ENCODE results near the gene GNPTG. TPM values are rescaled to one million over a fixed set of nuclear protein-coding genes. Genes with fewer than 3 reads are reported as not detected.

Gene GNPTG
- total and polyA plus RNA-seq, 2 of the 8 experiments (the other 6 are each of a cell fraction or from before 2014, with no cell fraction given) = 26.2 to 51.2 TPM

DNA sequence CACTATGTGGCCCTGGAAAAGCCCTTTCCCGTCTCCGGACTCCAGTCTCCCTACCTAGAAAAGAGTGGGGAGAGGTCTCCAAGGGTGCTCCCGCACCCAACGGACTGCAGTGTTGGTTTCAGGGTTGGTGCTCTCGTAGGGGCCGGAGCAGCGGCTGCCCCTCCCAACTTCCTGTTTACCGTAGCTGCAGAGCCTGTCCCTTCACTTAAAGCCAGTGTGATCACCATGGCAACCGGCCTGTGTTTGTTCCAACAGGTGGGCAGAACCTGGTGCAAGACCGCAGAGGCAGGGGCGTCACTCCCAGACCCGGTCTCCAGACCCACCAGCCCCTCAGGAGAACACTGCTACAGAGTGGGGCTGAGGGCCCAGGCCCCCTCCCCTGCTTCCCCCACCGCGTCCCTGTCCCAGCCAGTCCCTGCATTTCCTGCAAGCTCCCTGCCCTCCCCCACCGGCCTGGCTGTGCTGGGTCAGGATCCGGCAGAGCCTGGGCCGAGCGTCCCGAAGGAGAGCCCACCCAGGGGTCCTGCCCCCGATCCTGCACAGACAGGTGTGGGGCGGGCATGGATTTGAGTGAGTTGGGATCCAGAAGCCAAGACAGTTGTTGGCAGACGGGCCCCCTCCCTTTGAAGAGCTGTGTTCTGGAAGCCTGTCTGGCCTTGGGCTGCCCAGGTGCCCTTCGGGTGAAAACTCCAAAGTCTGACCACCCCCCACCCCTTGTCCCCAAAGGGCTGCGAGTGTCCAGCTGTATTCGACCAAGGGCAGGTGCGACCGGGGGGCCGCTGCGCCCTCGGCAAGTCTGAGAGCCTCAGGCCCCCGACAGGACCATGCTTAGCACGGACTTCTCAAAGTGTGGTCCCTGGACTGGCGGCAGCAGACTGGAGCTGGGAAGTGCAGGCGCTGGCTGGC, 19.8 kb upstream of the GNPTG start:
- peak overlapping the region; percentile 83; the same call in 1 of the 2 replicates for H2BK5ac ChIP-seq (ENCODE audit: low read depth, low read length)
- H2BK20ac ChIP-seq (ENCODE audit: low read length) = peak overlapping the region; percentile 72; the same call in 1 of the 2 replicates
- DNase-seq (ENCODE audit: low read depth in 1 of 2, low spot score in 2 of 2) (peak in 1 of 2 experiments; percentile 91), FAIRE-seq (peak; percentile 73)
- H3K23ac ChIP-seq (ENCODE audit: insufficient read length) = no peak overlapping the region
- peaks cover 0 to 15% (median 13%) of the 10 kb centered on the region in 4 experiments; a peak in 4 of 7 replicates for H3K4me1 ChIP-seq (replicated peaks in 1 of 4; ENCODE audit: control insufficient read depth in 3 of 4, insufficient read depth in 4 of 4, low read length in 3 of 4)
- H4K8ac ChIP-seq (ENCODE audit: extremely low read depth, insufficient read depth, low read length) = peak overlapping the region; percentile 81; the same call in 1 of the 2 replicates
- no peak overlapping the region for H3K56ac ChIP-seq (replicated peaks; ENCODE audit: insufficient read length, low read depth, low read length)
- H3K27me3 ChIP-seq (replicated peaks in 1 of 4; ENCODE audit: control insufficient read depth in 3 of 4, extremely low read depth in 1 of 4, insufficient read depth in 3 of 4, low read length in 3 of 4) = peaks cover 19 to 51% (median 38%) of the 10 kb centered on the region in 4 experiments
- CTCF ChIA-PET (ENCODE audit: partially characterized antibody) = interaction anchor here (0.6 to 4.5 kb wide), 9 partner anchors 14 to 830 kb away, joined by 3 to 52 read pairs (median 3); no protein-coding TSS in a partner anchor
- no peak overlapping the region for H3K14ac ChIP-seq (ENCODE audit: insufficient read length)
- H3K9ac ChIP-seq (replicated peaks in 1 of 4; ENCODE audit: extremely low read depth in 1 of 4, low read depth in 3 of 4, low read length in 3 of 4) = peak overlapping the region in 3 of 4 experiments; percentile 8 to 60 (median 54); a peak in 5 of 7 replicates
- POLR2A ChIA-PET (ENCODE audit: partially characterized antibody) = interaction anchor here (0.8 to 3.2 kb wide), 15 partner anchors 8 to 609 kb away, joined by 3 to 29 read pairs (median 5); partner anchors contain the start of gene UBE2I
- peak overlapping the region; percentile 2 for H2BK120ac ChIP-seq (replicated peaks; ENCODE audit: low read depth, low read length)
- no peaks in the 10 kb centered on the region for H3K79me2 ChIP-seq (ENCODE audit: control insufficient read depth in 1 of 2, insufficient read depth in 2 of 2, low read length in 2 of 2)
- H2BK12ac ChIP-seq (ENCODE audit: low read depth, low read length) = peak overlapping the region; percentile 99
- no peak overlapping the region for H3K4ac ChIP-seq (replicated peaks; ENCODE audit: insufficient read length, low read depth, low read length)
- H2AK5ac ChIP-seq (ENCODE audit: low read depth, low read length) = peak overlapping the region; percentile 78; the same call in 1 of the 2 replicates
- peaks cover 13% of the 10 kb centered on the region; the same call in 1 of the 2 replicates for H3K23me2 ChIP-seq (ENCODE audit: low read depth, low read length)
- H4K5ac ChIP-seq (ENCODE audit: insufficient read length, low read depth, low read length) = no peak overlapping the region
- peak overlapping the region; percentile 72 to 87 for H3K4me2 ChIP-seq (ENCODE audit: insufficient read depth in 1 of 2, low read depth in 2 of 2, low read length in 2 of 2)
- no peak overlapping the region for H2BK15ac ChIP-seq (ENCODE audit: low read length)
- H3K9me3 ChIP-seq (ENCODE audit: insufficient read depth in 2 of 2, low read depth in 1 of 2, low read length in 1 of 2) = peaks cover 5 to 8% of the 10 kb centered on the region in 2 experiments; a peak in 2 of 4 replicates
- no peak overlapping the region for H2AFZ ChIP-seq (ENCODE audit: low read length)
- H3K18ac ChIP-seq (ENCODE audit: extremely low read depth, low read length) = no peak overlapping the region; the same call in none of the 2 replicates
- no peaks in the 10 kb centered on the region for H3K36me3 ChIP-seq (ENCODE audit: control insufficient read depth in 2 of 4, insufficient read depth in 4 of 4, low read length in 3 of 4)
- peak overlapping the region; percentile 3 to 58 (median 42); a peak in 7 of 8 replicates for H3K4me3 ChIP-seq (ENCODE audit: extremely low read depth in 1 of 4, insufficient read depth in 2 of 4, low read depth in 3 of 4, low read length in 4 of 4)
- no peaks in the 10 kb centered on the region for H3K79me1 ChIP-seq (ENCODE audit: low read depth, low read length)
- peak overlapping the region; percentile 60 for H3K27ac ChIP-seq (ENCODE audit: low read depth, low read length)
- peaks cover 7 to 13% of the 10 kb centered on the region in 2 experiments for H4K20me1 ChIP-seq (replicated peaks in 1 of 2; ENCODE audit: control insufficient read depth in 1 of 2, insufficient read depth in 2 of 2, low read length in 2 of 2)
- peak overlapping the region; percentile 42 for H4K91ac ChIP-seq (replicated peaks; ENCODE audit: insufficient read length, low read length)
- 9% methylated on average over 29 of the region's 34 CpGs; no CpG with 5 or more reads in 1 of the 2 experiments for WGBS, 2 experiments (ENCODE audit: extremely low coverage in 1 of 2, insufficient coverage in 1 of 2, insufficient read length in 1 of 2, insufficient replicate concordance in 2 of 2, low coverage in 1 of 2, low lambda C conversion rate in 2 of 2, missing lambda C conversion rate in 1 of 2)
- TF ChIP-seq NANOG (IDR thresholded peaks at IDR 0.05; ENCODE audit: insufficient read depth, low read depth, low read length, poor library complexity, severe bottlenecking) = no peak
- TF ChIP-seq, protein P1, sequence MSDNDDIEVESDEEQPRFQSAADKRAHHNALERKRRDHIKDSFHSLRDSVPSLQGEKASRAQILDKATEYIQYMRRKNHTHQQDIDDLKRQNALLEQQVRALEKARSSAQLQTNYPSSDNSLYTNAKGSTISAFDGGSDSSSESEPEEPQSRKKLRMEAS (IDR thresholded peaks at IDR 0.05) = peak; percentile 29; the same call in 1 of the 2 replicates
- TF ChIP-seq SAP30 (IDR thresholded peaks at IDR 0.05; ENCODE audit: insufficient read depth, insufficient replicate concordance, low read length) = peak; percentile 41
- peak in 1 of 2 experiments; percentile 69; a peak in 1 of 3 replicates for TF ChIP-seq EP300 (IDR thresholded peaks at IDR 0.05; ENCODE audit: borderline replicate concordance in 1 of 2, low read depth in 2 of 2, low read length in 2 of 2)
- peak; percentile 66 for TF ChIP-seq TBP (IDR thresholded peaks at IDR 0.05; ENCODE audit: low read depth, low read length)
- no peak for TF ChIP-seq ZNF274 (IDR thresholded peaks at IDR 0.05; ENCODE audit: borderline replicate concordance, extremely low read depth, low read length)
- TF ChIP-seq RNF2 (IDR thresholded peaks at IDR 0.05; ENCODE audit: borderline replicate concordance, low read depth, low read length, missing control alignments, poor library complexity, severe bottlenecking) = no peak
